ENCODE measurements around the gene CEACAM18. TPM values are rescaled to one million over a fixed set of nuclear protein-coding genes. Genes with fewer than 3 reads are reported as not detected.
A peak's percentile ranks its signal among the peaks of the same experiment; 100 is the strongest.

The CEACAM18 gene
- total RNA-seq, 1 donor from 2014 or later, result not detected

- peak; percentile 73 for DNase-seq (ENCODE audit: extremely low spot score, unreplicated experiment)
- H3K27me3 Mint-ChIP-seq (ENCODE audit: unreplicated experiment), result no peaks in the 10 kb centered on the region
- H3K4me1 Mint-ChIP-seq (ENCODE audit: unreplicated experiment), result no peaks in the 10 kb centered on the region
- H3K36me3 Mint-ChIP-seq (ENCODE audit: unreplicated experiment), result no peaks in the 10 kb centered on the region
- peaks cover 30% of the 10 kb centered on the region for H3K9me3 Mint-ChIP-seq (ENCODE audit: unreplicated experiment)
- H3K4me3 Mint-ChIP-seq (ENCODE audit: unreplicated experiment), result no peak overlapping the region
- H3K27ac Mint-ChIP-seq (ENCODE audit: unreplicated experiment), result no peak overlapping the region
- TF ChIP-seq, protein P1, sequence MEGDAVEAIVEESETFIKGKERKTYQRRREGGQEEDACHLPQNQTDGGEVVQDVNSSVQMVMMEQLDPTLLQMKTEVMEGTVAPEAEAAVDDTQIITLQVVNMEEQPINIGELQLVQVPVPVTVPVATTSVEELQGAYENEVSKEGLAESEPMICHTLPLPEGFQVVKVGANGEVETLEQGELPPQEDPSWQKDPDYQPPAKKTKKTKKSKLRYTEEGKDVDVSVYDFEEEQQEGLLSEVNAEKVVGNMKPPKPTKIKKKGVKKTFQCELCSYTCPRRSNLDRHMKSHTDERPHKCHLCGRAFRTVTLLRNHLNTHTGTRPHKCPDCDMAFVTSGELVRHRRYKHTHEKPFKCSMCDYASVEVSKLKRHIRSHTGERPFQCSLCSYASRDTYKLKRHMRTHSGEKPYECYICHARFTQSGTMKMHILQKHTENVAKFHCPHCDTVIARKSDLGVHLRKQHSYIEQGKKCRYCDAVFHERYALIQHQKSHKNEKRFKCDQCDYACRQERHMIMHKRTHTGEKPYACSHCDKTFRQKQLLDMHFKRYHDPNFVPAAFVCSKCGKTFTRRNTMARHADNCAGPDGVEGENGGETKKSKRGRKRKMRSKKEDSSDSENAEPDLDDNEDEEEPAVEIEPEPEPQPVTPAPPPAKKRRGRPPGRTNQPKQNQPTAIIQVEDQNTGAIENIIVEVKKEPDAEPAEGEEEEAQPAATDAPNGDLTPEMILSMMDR (IDR thresholded peaks at IDR 0.05), result no peak
Observed at GRCh38 chr19:51448011-51448410, 30.3 kb upstream of the CEACAM18 start.

DNA sequence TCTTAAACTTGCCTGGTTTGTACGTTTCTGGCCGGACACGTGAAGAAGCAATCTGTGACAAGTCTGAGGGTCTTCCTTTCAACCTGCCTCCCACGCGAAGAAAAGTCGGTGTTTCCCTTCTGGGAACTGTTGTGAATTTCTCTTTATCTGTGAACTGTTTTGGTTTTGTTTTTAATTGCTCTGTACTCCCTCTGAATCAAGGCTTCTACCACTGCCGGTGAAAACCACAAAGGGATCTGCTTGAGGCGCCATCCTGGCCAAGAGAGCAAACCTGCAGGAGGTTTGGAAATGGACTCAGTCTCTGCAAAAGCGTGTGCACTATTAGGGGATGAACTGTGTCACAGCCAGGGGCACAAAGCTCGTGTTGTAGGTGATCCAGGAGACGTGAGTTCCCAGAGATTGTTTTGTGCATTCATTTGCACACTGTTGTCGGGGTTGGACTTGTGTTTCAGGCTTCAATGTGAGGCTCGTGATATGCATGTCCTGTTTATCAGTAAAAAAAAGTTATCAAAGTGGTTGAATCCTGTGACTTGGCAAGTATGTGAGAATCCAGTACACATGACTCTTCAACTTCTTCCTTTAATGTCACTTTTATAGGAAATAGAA lies 29.8 kb upstream of the CEACAM18 start:
- DNase-seq (ENCODE audit: extremely low spot score, unreplicated experiment), result no peak
- TF ChIP-seq, protein P1 (IDR thresholded peaks at IDR 0.05), result no peak
- peaks cover 26% of the 10 kb centered on the region for H3K9me3 Mint-ChIP-seq (ENCODE audit: unreplicated experiment)
- no peaks in the 10 kb centered on the region for H3K4me1 Mint-ChIP-seq (ENCODE audit: unreplicated experiment)
- H3K27me3 Mint-ChIP-seq (ENCODE audit: unreplicated experiment), result no peaks in the 10 kb centered on the region
- H3K4me3 Mint-ChIP-seq (ENCODE audit: unreplicated experiment), result no peak overlapping the region
- H3K27ac Mint-ChIP-seq (ENCODE audit: unreplicated experiment), result no peak overlapping the region
- H3K36me3 Mint-ChIP-seq (ENCODE audit: unreplicated experiment), result no peaks in the 10 kb centered on the region

- H3K9me3 Mint-ChIP-seq (ENCODE audit: unreplicated experiment), result peaks cover 25% of the 10 kb centered on the region
- H3K4me1 Mint-ChIP-seq (ENCODE audit: unreplicated experiment), result no peaks in the 10 kb centered on the region
- DNase-seq (ENCODE audit: extremely low spot score, unreplicated experiment), result no peak
- TF ChIP-seq, protein P1 (IDR thresholded peaks at IDR 0.05), result no peak
- H3K36me3 Mint-ChIP-seq (ENCODE audit: unreplicated experiment), result no peaks in the 10 kb centered on the region
- no peak overlapping the region for H3K4me3 Mint-ChIP-seq (ENCODE audit: unreplicated experiment)
- no peak overlapping the region for H3K27ac Mint-ChIP-seq (ENCODE audit: unreplicated experiment)
- no peaks in the 10 kb centered on the region for H3K27me3 Mint-ChIP-seq (ENCODE audit: unreplicated experiment)
Observed at GRCh38 chr19:51450730-51451307, 27.5 kb upstream of the CEACAM18 start.

DNA sequence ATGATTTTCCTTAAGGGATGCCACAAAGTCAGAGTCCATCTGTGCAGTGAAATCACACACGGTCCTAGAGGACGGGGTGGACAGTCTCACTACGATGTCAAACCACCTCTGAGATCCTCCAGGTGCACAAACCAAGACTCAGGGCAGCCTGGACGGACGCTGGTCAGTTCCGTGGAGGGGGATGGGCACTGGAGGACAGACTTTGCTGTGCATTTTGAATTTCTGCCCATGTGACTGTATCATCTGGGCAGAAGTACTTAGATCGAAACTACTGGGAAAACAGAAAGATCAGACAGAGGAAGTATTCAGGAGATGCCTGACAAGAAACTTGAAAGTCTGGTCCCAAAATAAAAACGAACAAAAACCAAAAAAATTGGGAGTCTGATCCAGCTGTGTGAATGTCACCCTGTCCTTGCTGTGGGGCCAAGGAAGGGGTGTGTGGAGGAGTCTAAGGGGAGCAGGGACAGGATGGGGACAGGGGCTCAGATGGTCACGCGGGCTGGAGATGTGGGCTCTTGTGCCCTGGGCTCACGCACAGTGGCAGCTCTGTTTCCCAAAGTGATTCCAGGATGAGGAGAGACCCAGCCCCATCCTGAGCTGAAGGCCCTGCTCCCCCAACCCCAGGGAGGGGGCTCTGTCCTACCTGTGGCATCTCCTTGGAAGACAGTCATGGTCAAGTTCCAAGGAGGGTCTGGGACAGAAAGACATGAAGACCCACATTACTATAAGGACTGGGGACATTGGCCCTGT lies 21.6 kb upstream of the CEACAM18 start:
- DNase-seq (ENCODE audit: extremely low spot score, unreplicated experiment), result peak; percentile 71
- H3K27ac Mint-ChIP-seq (ENCODE audit: unreplicated experiment), result no peak overlapping the region
- TF ChIP-seq, protein P1 (IDR thresholded peaks at IDR 0.05), result no peak
- peaks cover 16% of the 10 kb centered on the region for H3K9me3 Mint-ChIP-seq (ENCODE audit: unreplicated experiment)
- no peaks in the 10 kb centered on the region for H3K4me1 Mint-ChIP-seq (ENCODE audit: unreplicated experiment)
- no peaks in the 10 kb centered on the region for H3K36me3 Mint-ChIP-seq (ENCODE audit: unreplicated experiment)
- H3K27me3 Mint-ChIP-seq (ENCODE audit: unreplicated experiment), result no peaks in the 10 kb centered on the region
- H3K4me3 Mint-ChIP-seq (ENCODE audit: unreplicated experiment), result no peak overlapping the region

DNA sequence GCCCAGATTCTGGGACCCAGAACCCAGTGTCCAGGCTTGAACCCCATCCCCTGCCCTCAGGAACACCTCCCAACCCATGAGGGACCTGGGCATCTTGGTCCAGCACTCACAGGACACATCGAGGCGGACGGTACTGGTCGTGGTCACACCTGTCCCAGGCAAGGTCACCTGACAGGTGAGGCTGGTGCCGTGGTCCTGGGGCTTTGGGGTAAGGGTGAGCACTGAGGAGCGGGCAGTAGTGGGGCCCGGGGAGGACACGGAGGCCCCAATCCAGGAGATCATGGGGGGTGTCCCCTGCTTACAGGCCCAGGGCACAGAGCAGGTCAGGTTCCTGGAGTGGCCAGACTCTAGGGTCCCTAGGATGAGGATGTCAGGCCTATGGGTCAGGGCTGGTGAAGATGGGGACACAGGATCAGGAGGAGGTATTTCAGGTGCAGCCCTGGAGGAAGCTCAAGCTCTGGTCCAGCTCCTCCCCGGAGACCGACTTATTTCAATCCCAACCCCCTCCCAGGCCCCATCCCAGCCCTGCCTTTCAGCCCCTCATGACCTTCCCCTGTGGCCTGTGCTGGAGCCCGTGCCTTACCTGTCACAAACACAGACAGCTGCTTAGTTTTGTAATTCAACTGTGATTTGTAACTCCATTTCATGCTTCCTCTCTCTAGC lies 20.9 kb upstream of the CEACAM18 start:
- Mint-ChIP-seq H3K4me1 (ENCODE audit: unreplicated experiment) (no peaks in the 10 kb centered on the region), H3K4me3 (ENCODE audit: unreplicated experiment) (no peak overlapping the region), H3K36me3 (ENCODE audit: unreplicated experiment) (no peaks in the 10 kb centered on the region), H3K27ac (ENCODE audit: unreplicated experiment) (no peak overlapping the region), H3K27me3 (ENCODE audit: unreplicated experiment) (no peaks in the 10 kb centered on the region), H3K9me3 (ENCODE audit: unreplicated experiment) (peaks cover 13% of the 10 kb centered on the region)
- TF ChIP-seq, protein P1 (IDR thresholded peaks at IDR 0.05), result no peak
- DNase-seq (ENCODE audit: extremely low spot score, unreplicated experiment), result peak; percentile 81
